ENCODE measurements around the gene F7.

DNA sequence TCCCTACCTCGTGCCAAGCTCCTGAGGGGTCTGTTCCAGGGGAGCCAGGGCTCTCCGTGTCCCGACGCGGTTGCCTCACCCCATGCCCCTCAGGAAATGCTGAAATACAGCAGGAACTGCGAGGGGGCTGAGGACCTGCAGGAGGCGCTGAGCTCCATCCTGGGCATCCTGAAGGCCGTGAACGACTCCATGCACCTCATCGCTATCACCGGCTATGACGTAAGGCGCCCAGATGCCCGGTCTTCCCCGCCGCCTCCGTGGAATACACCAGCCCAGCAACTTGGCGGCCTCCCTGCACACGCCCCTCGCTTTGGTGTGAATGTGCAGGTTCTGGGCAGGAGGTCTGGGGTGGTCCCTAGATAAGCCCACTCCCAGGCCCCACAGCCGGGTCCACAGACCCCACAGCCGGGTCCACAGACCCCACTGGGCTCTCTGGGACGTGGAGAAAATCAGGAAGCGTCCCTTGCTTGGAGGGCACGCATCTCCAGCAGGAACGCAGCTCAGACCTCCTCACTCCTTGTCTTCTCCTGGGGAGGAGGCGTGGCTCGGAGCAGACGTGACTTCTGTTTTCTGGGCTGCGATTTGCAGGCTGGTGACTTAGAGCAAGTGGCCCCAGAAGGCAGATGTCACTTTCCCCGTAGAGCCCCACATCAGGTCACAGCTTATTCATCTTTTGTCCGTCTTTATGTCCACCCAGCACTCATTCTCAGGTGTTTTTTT is 19.4 kb upstream of the F7 start:
- TF ChIP-seq EZH2 (IDR thresholded peaks at IDR 0.05; ENCODE audit: insufficient read depth, poor library complexity, severe bottlenecking), result no peak
- TF ChIP-seq EZH2phosphoT487 (IDR thresholded peaks at IDR 0.05; ENCODE audit: insufficient read depth, low read depth), result no peak
